OCI-LY1 (cell line): ENCODE measurements around the gene FMN1.
A peak's percentile ranks its signal among the peaks of the same experiment; 100 is the strongest.

Experiments used
- H2AFZ ChIP-seq: fragments of 200-600 bp; sonication (generic), shearing (Covaris generic); 2 replicates; pipeline ENCODE4 v1.6.0; 2014; ENCODE audit warnings: antibody characterized with exemption, mild to moderate bottlenecking, low read length
- H3F3A ChIP-seq: fragments of 200-600 bp; sonication (generic), shearing (Covaris generic); 2 replicates; pipeline ENCODE4 v1.6.0; 2014; ENCODE audit warnings: mild to moderate bottlenecking, antibody characterized with exemption, low read length, moderate library complexity; ENCODE audit not compliant: insufficient read depth
- H3K27ac ChIP-seq: fragments of 200-600 bp; sonication (generic); 2 replicates; pipeline ENCODE4 v1.5.1; 2014; ENCODE audit warnings: low read length, mixed run types, mild to moderate bottlenecking, low read depth; ENCODE audit not compliant: poor library complexity, severe bottlenecking
- H3K27me3 ChIP-seq: fragments of 200-600 bp; sonication (generic); 2 replicates; pipeline ENCODE4 v1.6.0; 2014; ENCODE audit warnings: antibody characterized with exemption, mild to moderate bottlenecking, low read length, moderate library complexity; ENCODE audit not compliant: insufficient read depth
- H3K36me3 ChIP-seq: fragments of 200-600 bp; sonication (generic); 2 replicates; pipeline ENCODE4 v1.6.1; 2014; ENCODE audit warnings: mild to moderate bottlenecking, antibody characterized with exemption, low read length, moderate library complexity, mixed read lengths; ENCODE audit not compliant: insufficient read depth
- H3K4me1 ChIP-seq: fragments of 200-600 bp; sonication (generic); 2 replicates; pipeline ENCODE4 v1.5.1; 2014; ENCODE audit warnings: mild to moderate bottlenecking, low read length, moderate library complexity; ENCODE audit not compliant: insufficient read depth, severe bottlenecking
- H3K4me2 ChIP-seq: fragments of 200-600 bp; sonication (generic), shearing (Covaris generic); 2 replicates; pipeline ENCODE4 v1.6.1; 2014; ENCODE audit warnings: low read length
- H3K4me3 ChIP-seq: fragments of 200-600 bp; sonication (generic); 2 replicates; pipeline ENCODE4 v1.5.1; 2014; ENCODE audit warnings: low read length, low read depth, mild to moderate bottlenecking, mixed read lengths; ENCODE audit not compliant: poor library complexity, severe bottlenecking
- H3K79me2 ChIP-seq: fragments of 200-600 bp; shearing (Covaris generic); 2 replicates; pipeline ENCODE4 v1.6.1; 2016; ENCODE audit warnings: mixed run types, low read length, mixed read lengths; ENCODE audit not compliant: insufficient read depth
- H3K9ac ChIP-seq: fragments of 200-600 bp; sonication (generic), shearing (Covaris generic); 2 replicates; pipeline ENCODE4 v1.6.1; 2014; ENCODE audit warnings: mild to moderate bottlenecking, low read length, mixed read lengths
- H3K9me2 ChIP-seq: fragments of 200-600 bp; sonication (generic), shearing (Covaris generic); 2 replicates; pipeline ENCODE4 v1.6.1; 2014; ENCODE audit warnings: low read depth, mild to moderate bottlenecking, low read length, mixed read lengths
- H3K9me3 ChIP-seq: fragments of 200-600 bp; shearing (Covaris generic); 2 replicates; pipeline ENCODE4 v1.6.1; 2014; ENCODE audit warnings: low read length, mixed read lengths
- H4K20me1 ChIP-seq: fragments of 200-600 bp; sonication (generic), shearing (Covaris generic); 2 replicates; pipeline ENCODE4 v1.6.0; 2016; ENCODE audit warnings: mild to moderate bottlenecking, low read length; ENCODE audit not compliant: insufficient read depth
- EZH2 ChIP-seq: fragments of 200-600 bp; sonication (generic), shearing (Covaris generic); IDR thresholded peaks from 2 replicates; pipeline ENCODE4 v1.8.0; 2017; ENCODE audit warnings: borderline replicate concordance, mixed run types, mild to moderate bottlenecking, antibody characterized with exemption, low read length, moderate library complexity, mixed read lengths
- TF ChIP-seq, protein P1 (sequence below): fragments of 200-600 bp; sonication (generic), shearing (Covaris generic); IDR thresholded peaks from 2 replicates; pipeline ENCODE4 v1.5.1; 2017; ENCODE audit warnings: mild to moderate bottlenecking, antibody characterized with exemption, low read length, moderate library complexity, mixed read lengths

FMN1 gene

DNA sequence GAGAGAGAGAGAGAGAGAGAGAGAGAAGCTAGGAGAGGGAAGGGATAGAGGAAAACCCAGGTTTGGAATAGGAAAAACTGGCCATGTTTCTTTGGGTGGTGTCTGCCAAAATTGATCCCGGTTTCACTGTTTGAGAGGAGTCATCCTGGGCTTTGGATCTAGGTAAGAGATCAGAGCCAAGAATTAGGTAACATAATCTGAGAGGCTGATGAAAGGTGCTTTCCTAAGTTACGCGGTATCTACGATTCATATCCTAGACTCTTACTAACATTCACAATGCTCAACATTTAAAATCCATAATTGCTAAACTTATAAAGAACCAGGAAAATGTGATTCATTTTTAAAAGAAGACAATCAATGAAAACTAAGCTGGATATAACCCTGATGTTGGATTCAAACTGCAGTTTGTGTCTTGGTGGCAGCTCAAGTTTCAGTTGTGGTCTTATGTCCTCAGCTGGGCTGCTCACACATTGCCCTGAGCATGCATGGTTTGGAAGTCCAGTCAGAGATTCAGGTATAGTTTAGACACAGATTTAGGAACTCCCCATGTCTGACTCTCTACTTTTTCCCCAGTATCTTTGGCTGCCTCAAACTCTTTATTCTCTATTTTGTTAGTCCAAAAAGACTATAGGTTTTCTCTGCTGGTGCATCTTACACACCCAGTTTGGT is 42.5 kb upstream of the FMN1 start:
- Histone ChIP-seq H3K4me3 (no peak overlapping the region), H3K27me3 (no peaks in the 10 kb centered on the region), H3F3A (no peaks in the 10 kb centered on the region), H3K9me2 (no peaks in the 10 kb centered on the region), H3K79me2 (no peaks in the 10 kb centered on the region), H2AFZ (no peak overlapping the region), H4K20me1 (no peaks in the 10 kb centered on the region), H3K4me1 (no peaks in the 10 kb centered on the region), H3K9me3 (no peaks in the 10 kb centered on the region), H3K36me3 (no peaks in the 10 kb centered on the region), H3K27ac (no peak overlapping the region), H3K4me2 (no peak overlapping the region), H3K9ac (no peak overlapping the region)
- TF ChIP-seq EZH2: no peak
- TF ChIP-seq, protein P1, sequence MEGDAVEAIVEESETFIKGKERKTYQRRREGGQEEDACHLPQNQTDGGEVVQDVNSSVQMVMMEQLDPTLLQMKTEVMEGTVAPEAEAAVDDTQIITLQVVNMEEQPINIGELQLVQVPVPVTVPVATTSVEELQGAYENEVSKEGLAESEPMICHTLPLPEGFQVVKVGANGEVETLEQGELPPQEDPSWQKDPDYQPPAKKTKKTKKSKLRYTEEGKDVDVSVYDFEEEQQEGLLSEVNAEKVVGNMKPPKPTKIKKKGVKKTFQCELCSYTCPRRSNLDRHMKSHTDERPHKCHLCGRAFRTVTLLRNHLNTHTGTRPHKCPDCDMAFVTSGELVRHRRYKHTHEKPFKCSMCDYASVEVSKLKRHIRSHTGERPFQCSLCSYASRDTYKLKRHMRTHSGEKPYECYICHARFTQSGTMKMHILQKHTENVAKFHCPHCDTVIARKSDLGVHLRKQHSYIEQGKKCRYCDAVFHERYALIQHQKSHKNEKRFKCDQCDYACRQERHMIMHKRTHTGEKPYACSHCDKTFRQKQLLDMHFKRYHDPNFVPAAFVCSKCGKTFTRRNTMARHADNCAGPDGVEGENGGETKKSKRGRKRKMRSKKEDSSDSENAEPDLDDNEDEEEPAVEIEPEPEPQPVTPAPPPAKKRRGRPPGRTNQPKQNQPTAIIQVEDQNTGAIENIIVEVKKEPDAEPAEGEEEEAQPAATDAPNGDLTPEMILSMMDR: no peak

DNA sequence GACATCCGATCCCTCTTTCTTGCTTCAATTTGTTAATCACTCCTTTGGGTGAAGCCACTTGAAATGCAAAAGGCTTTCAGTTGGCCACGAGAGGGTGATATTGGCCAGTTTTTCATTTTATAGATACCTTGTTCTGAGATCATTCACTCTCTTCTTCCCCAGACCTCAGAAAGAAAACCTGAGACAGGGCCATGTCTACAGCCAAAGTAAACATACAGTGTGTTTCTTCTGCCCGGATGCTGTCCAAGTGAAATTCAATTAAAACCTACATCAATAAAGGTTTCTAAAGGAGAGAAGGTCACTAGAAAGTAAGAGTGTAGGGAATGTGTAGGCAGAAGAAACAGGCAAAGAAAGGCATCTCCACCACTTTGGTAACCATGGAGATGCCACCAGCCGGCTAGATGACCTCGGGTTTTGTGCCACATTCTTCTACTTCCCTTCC is 39.5 kb upstream of the FMN1 start:
- Histone ChIP-seq H3K36me3 (no peaks in the 10 kb centered on the region), H3K4me3 (no peak overlapping the region), H3K79me2 (no peaks in the 10 kb centered on the region), H3K4me1 (no peaks in the 10 kb centered on the region), H3K9me2 (no peaks in the 10 kb centered on the region), H3K27ac (no peak overlapping the region), H3K9ac (no peak overlapping the region), H3F3A (no peaks in the 10 kb centered on the region), H3K27me3 (no peaks in the 10 kb centered on the region), H2AFZ (no peak overlapping the region), H3K9me3 (no peaks in the 10 kb centered on the region), H4K20me1 (no peaks in the 10 kb centered on the region), H3K4me2 (no peak overlapping the region)
- TF ChIP-seq EZH2: no peak
- TF ChIP-seq, protein P1: peak; percentile 39; the same call in 1 of the 2 replicates

DNA sequence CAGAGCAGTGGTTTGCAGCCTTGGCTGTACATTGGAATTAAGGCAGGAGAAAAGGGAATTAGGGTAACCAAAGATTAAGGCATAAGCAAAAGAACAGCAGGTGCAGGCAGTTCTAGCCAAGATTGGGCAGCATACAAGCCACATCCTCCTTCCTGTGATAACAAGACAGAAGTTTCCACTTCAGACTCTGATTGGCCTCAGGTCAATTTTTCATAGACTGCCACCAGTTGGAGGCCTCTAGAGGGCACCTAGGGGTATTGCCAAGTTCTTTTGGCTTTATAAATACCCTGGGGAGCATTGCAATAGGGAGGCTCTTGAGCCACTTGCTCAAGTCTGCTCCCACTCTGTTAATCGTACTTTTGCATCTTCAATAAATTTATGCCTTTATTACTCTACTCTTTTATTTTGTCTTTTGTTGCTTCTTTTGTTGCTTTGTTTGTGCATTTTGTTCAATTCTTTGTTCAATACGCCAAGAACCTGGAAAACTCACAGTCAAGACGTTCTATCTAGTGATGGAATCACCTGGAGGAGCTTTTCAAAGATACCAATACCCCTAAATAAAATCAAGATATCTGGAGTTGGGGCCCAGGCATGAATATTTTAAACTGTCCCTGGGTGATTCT is 32.2 kb upstream of the FMN1 start:
- no peak overlapping the region for H3K27ac ChIP-seq
- no peaks in the 10 kb centered on the region for H3K4me1 ChIP-seq
- no peak overlapping the region for H3K9ac ChIP-seq
- H3F3A ChIP-seq: no peaks in the 10 kb centered on the region
- no peaks in the 10 kb centered on the region for H3K9me3 ChIP-seq
- no peaks in the 10 kb centered on the region for H3K27me3 ChIP-seq
- no peak for TF ChIP-seq EZH2
- TF ChIP-seq, protein P1: peak; percentile 63
- no peak overlapping the region for H3K4me3 ChIP-seq
- H4K20me1 ChIP-seq: no peaks in the 10 kb centered on the region
- no peaks in the 10 kb centered on the region for H3K9me2 ChIP-seq
- no peak overlapping the region for H2AFZ ChIP-seq
- no peaks in the 10 kb centered on the region for H3K79me2 ChIP-seq
- no peak overlapping the region for H3K4me2 ChIP-seq
- no peaks in the 10 kb centered on the region for H3K36me3 ChIP-seq
